Glutamatergic neuron (in vitro differentiated cells): ENCODE measurements around the gene NTHL1. TPM values are rescaled to one million over a fixed set of nuclear protein-coding genes. Genes with fewer than 3 reads are reported as not detected.

ENCODE experiments used
- DNase-seq: peaks from one replicate; pipeline ENCODE4 v3.0.0; 2022
- H3K27ac Mint-ChIP-seq: one replicate; pipeline ENCODE4 v1.8.0; 2020; ENCODE audit warnings: mild to moderate bottlenecking, mixed read lengths, inconsistent platforms; ENCODE audit not compliant: unreplicated experiment
- H3K27me3 Mint-ChIP-seq: one replicate; pipeline ENCODE4 v1.8.0; 2020; ENCODE audit warnings: mild to moderate bottlenecking, moderate library complexity, mixed read lengths, inconsistent platforms; ENCODE audit not compliant: unreplicated experiment
- H3K36me3 Mint-ChIP-seq: one replicate; pipeline ENCODE4 v1.8.0; 2020; ENCODE audit warnings: mild to moderate bottlenecking, mixed read lengths, inconsistent platforms; ENCODE audit not compliant: unreplicated experiment
- H3K4me1 Mint-ChIP-seq: one replicate; pipeline ENCODE4 v1.8.0; 2020; ENCODE audit warnings: mild to moderate bottlenecking, low read depth, mixed read lengths, inconsistent platforms; ENCODE audit not compliant: unreplicated experiment
- H3K4me3 Mint-ChIP-seq: one replicate; pipeline ENCODE4 v1.8.0; 2020; ENCODE audit warnings: mild to moderate bottlenecking, mixed read lengths, inconsistent platforms; ENCODE audit not compliant: unreplicated experiment
- H3K9me3 Mint-ChIP-seq: one replicate; pipeline ENCODE4 v1.8.0; 2020; ENCODE audit warnings: mild to moderate bottlenecking, moderate library complexity, mixed read lengths, inconsistent platforms; ENCODE audit not compliant: unreplicated experiment
- total RNA-seq: library from RNA; stranded (reverse); fragmentation: NEBNext Ultra II Directional; extraction: Animal tissue kit (Norgen Biotek cat#: 25700); gene quantifications from one replicate; pipeline ENCODE4 v1.2.1, GENCODE V29; 2021; ENCODE audit not compliant: unreplicated experiment
- TF ChIP-seq, protein P1 (sequence below): fragments of 200-600 bp; sonication (generic); IDR thresholded peaks from one replicate; pipeline ENCODE4 v1.5.0; 2021; ENCODE audit not compliant: partially characterized antibody, unreplicated experiment

NTHL1 gene
- total RNA-seq, 1 donor from 2014 or later = 194 TPM

DNA sequence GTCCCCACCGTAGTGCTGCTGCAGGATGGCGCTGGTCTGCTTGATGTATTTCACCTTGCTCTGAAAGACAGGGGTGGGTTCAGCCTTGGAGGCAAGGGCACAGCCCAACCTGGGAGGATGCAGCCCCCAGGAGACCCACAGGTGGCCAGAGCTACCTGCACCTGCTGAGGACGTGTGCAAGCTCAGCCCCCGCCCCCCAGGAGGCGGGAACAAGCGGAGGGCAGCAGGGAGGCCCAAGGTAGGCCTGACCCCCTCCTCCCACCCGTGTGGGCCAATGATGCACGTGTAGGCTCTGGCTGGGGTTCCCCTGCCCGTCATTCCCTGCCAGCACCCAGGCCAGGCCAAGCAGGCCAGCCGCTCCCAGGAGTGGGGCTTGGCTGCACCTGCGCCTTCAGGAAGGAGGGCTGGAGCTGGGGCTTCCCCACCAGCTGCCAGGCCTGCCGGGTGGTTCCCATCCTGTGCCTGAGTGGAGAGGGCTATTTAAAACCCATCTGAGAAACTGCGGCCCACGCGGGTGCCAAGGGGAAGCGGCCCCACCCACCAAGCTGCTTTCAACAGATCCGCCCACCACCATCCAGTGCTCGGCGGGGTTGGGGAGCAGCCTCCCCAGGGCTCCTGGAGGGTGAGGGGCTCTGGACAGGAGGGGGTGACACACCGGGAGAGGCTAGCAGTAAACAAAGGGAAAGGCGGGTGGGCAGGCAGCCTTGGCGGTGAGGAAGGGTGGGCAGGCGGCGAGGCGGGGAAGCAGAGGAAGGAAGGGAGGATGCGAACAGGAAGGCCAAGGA, 3.8 kb downstream of the NTHL1 start:
- H3K9me3 Mint-ChIP-seq = peaks cover 8% of the 10 kb centered on the region
- TF ChIP-seq, protein P1, sequence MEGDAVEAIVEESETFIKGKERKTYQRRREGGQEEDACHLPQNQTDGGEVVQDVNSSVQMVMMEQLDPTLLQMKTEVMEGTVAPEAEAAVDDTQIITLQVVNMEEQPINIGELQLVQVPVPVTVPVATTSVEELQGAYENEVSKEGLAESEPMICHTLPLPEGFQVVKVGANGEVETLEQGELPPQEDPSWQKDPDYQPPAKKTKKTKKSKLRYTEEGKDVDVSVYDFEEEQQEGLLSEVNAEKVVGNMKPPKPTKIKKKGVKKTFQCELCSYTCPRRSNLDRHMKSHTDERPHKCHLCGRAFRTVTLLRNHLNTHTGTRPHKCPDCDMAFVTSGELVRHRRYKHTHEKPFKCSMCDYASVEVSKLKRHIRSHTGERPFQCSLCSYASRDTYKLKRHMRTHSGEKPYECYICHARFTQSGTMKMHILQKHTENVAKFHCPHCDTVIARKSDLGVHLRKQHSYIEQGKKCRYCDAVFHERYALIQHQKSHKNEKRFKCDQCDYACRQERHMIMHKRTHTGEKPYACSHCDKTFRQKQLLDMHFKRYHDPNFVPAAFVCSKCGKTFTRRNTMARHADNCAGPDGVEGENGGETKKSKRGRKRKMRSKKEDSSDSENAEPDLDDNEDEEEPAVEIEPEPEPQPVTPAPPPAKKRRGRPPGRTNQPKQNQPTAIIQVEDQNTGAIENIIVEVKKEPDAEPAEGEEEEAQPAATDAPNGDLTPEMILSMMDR = no peak
- H3K36me3 Mint-ChIP-seq = no peaks in the 10 kb centered on the region
- H3K4me1 Mint-ChIP-seq = peaks cover 16% of the 10 kb centered on the region
- H3K27me3 Mint-ChIP-seq = peaks cover 9% of the 10 kb centered on the region
- no peak overlapping the region for H3K4me3 Mint-ChIP-seq
- no peak overlapping the region for H3K27ac Mint-ChIP-seq
- peak; percentile 20 for DNase-seq

DNA sequence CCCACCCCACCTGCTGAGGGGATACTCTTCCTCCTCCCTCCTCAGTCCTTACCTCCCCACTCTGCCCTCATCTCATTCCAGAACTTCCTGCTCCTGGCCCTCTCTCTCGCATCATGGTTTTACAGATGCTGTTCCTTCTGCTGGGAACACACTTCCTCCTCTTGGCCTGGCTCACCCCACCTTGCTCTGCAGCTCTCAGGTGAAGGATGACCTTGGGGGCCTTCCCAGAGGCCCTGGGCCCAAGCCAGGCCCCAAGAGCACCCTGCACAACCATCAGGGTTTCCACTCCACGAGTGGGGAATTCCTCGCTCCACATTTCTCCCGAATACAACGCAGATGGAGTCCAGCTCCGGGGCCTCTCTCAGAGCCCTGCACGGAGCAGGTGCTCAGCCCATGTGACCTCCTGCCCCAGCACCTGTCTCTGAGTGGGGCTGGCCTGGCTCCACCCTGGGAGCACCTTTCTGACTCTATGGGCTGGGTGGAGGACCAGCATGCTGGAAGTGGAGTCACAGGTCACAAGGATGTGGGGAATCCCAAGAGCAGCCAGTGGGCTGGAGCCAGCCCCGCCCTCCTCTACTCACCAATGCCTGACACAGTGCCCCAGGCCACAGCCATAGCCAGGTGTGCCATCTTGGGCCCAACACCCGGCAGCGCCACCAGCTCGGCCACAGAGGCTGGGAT, 4.5 kb downstream of the NTHL1 start:
- Mint-ChIP-seq H3K36me3 (no peaks in the 10 kb centered on the region), H3K9me3 (peaks cover 7% of the 10 kb centered on the region), H3K4me3 (no peak overlapping the region), H3K27ac (no peak overlapping the region), H3K27me3 (peaks cover 9% of the 10 kb centered on the region), H3K4me1 (peaks cover 10% of the 10 kb centered on the region)
- DNase-seq = peak; percentile 13
- TF ChIP-seq, protein P1 = no peak

DNA sequence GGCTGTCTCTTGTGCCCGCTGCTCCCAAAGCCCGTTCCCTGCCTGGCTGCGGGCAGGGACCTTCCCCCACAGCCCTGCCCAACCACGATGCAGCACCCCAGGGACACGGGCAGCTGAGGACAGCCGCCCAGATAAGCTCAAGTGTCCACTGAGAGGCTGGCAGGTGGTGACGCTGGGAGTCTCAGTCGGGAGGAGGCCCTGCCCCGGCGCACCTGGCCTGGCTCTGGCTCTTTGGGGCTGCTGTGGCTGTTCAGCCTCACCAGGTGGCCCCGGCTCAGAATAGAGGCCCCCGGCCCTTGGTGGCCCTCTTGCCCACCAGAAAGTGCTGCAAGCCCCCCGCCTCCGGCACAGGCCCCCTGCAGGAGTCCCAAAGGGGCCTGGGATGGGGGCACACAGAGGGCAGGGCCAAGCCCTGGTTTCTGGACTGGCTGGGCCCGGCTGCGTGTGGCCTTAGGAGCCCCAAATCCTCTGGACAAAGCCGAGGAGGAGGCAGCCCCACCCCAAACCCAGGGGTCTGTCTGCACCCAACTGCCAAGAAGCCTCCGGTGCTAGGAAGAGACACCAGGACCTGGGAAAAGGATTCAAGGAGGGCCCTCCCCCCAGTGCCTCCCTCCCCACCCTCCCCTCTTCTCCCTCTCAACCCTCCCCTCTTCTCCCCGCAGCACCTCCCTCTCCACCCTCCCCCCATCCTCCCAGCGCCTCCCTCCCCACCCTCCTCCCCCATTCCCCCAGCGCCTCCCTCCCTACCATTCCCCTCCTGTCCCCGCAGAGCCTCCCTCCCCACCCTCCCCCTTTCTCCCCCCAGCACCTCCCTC, 5.3 kb downstream of the NTHL1 start:
- Mint-ChIP-seq H3K36me3 (no peaks in the 10 kb centered on the region), H3K27me3 (peaks cover 9% of the 10 kb centered on the region), H3K9me3 (peaks cover 7% of the 10 kb centered on the region), H3K4me3 (no peak overlapping the region), H3K27ac (no peak overlapping the region), H3K4me1 (peaks cover 11% of the 10 kb centered on the region)
- peak; percentile 20 for DNase-seq
- TF ChIP-seq, protein P1 = no peak

DNA sequence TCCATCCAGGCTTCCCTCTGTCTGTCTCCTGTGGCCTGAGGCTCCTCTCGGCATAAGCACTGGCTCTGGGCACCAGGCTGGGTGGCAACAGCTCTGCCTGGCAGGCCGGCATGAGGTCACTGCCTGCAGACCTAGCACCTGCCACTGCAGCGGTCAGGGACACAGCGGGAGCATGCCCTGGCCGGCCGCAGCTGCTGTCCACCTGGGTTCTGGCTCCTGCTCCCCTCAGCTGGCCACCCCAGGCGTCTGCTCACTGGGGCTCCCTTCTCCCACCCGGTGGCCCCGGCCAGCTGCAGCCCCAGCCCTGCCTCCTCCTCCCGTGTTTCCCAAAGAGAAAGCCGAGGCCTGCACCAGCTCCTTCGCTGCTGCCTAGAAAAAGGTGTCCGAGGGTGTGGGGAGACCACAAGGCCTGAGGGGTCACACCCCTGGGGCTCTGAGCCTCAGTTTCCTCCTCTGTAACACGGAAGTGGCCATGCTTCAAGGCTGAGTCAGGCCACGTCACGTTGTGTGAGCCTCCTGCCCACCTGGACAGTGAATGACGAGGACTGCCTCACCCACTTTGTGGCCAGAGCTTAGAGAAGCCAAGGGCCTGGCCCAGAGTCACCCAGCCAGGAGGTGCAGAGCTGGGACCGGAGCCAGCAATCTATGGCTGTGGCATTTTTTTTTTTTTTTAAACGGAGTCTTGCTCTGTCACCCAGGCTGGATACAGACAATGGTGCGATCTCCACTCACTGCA, 6.7 kb downstream of the NTHL1 start:
- Mint-ChIP-seq H3K4me3 (no peak overlapping the region), H3K36me3 (no peaks in the 10 kb centered on the region), H3K27me3 (peaks cover 7% of the 10 kb centered on the region), H3K9me3 (peaks cover 8% of the 10 kb centered on the region), H3K27ac (peak overlapping the region; percentile 70), H3K4me1 (peaks cover 8% of the 10 kb centered on the region)
- peak; percentile 26 for DNase-seq
- TF ChIP-seq, protein P1 = no peak
